Stomach smooth muscle (tissue), 2 donors: Measurements from ENCODE around the gene IL19.
"Not testable (repeated sequence)": the region's sequence is repeated elsewhere in the genome, so short reads cannot be mapped to it uniquely, and the experiment has no call there.

ENCODE experiments used
- H3K27ac ChIP-seq: one replicate; pipeline ENCODE4 v1.7.0; 2013; ENCODE audit warnings: mild to moderate bottlenecking, low read length, inconsistent platforms
- H3K27me3 ChIP-seq, 2 donors: one replicate each; pipeline ENCODE4 v1.7.0; 2013; ENCODE audit warnings: low read length in 2 of 2; ENCODE audit not compliant: insufficient read depth in 2 of 2, control insufficient read depth in 1 of 2
- H3K36me3 ChIP-seq, 2 donors: one replicate each; pipeline ENCODE4 v1.7.0; 2013; ENCODE audit warnings: low read length in 2 of 2; ENCODE audit not compliant: control insufficient read depth in 2 of 2, insufficient read depth in 2 of 2
- H3K4me1 ChIP-seq: one replicate; pipeline ENCODE4 v1.7.0; 2013; ENCODE audit warnings: low read length; ENCODE audit not compliant: control insufficient read depth, insufficient read depth
- H3K4me3 ChIP-seq, 2 donors: one replicate each; pipeline ENCODE4 v1.7.0; 2013; ENCODE audit warnings: low read length in 2 of 2
- H3K9ac ChIP-seq, 2 donors: one replicate each; pipeline ENCODE4 v1.7.0; 2013; ENCODE audit warnings: low read length in 2 of 2, mild to moderate bottlenecking in 1 of 2
- H3K9me3 ChIP-seq, 2 donors: one replicate each; pipeline ENCODE4 v1.7.0; 2013; ENCODE audit warnings: low read length in 2 of 2; ENCODE audit not compliant: control insufficient read depth in 2 of 2
- donor health status: healthy.
- donor health status: Pancreatic carcinoma.

Gene IL19

GRCh38 chr1:206776229-206776628 is 5.7 kb downstream of the IL19 start:
- Histone ChIP-seq H3K36me3 (no peaks in the 10 kb centered on the region), H3K9ac (no peak overlapping the region), H3K27me3 (peaks cover 0 to 5% of the 10 kb centered on the region in 2 donors), H3K4me1 (no peaks in the 10 kb centered on the region), H3K4me3 (no peak overlapping the region), H3K27ac (no peak overlapping the region), H3K9me3 (no peaks in the 10 kb centered on the region)

- Histone ChIP-seq H3K9me3 (no peaks in the 10 kb centered on the region), H3K27ac (no peak overlapping the region), H3K36me3 (no peaks in the 10 kb centered on the region), H3K9ac (no peak overlapping the region), H3K4me1 (no peaks in the 10 kb centered on the region), H3K4me3 (no peak overlapping the region), H3K27me3 (peaks cover 0 to 5% of the 10 kb centered on the region in 2 donors)
Observed at GRCh38 chr1:206778031-206778430, 7.5 kb downstream of the IL19 start.

GRCh38 chr1:206778911-206779310 is 8.3 kb downstream of the IL19 start:
- not testable (repeated sequence) for H3K4me1 ChIP-seq, H3K36me3 ChIP-seq, H3K9ac ChIP-seq, H3K4me3 ChIP-seq, H3K27me3 ChIP-seq, H3K27ac ChIP-seq, H3K9me3 ChIP-seq

GRCh38 chr1:206779638-206780037 is 9.1 kb downstream of the IL19 start:
- Histone ChIP-seq H3K36me3 (no peaks in the 10 kb centered on the region), H3K27me3 (peaks cover 0 to under 1% of the 10 kb centered on the region in 2 donors), H3K9me3 (no peaks in the 10 kb centered on the region), H3K9ac (no peak overlapping the region), H3K4me3 (no peak overlapping the region), H3K4me1 (no peaks in the 10 kb centered on the region), H3K27ac (no peak overlapping the region)

- Histone ChIP-seq H3K4me3 (no peak overlapping the region), H3K4me1 (no peaks in the 10 kb centered on the region), H3K27ac (no peak overlapping the region), H3K27me3 (no peaks in the 10 kb centered on the region), H3K9me3 (no peaks in the 10 kb centered on the region), H3K36me3 (no peaks in the 10 kb centered on the region), H3K9ac (no peak overlapping the region)
Observed at GRCh38 chr1:206782448-206782847, 11.9 kb downstream of the IL19 start.

GRCh38 chr1:206783506-206783905 is 12.9 kb downstream of the IL19 start:
- H3K4me3 ChIP-seq, result no peak overlapping the region
- no peak overlapping the region for H3K9ac ChIP-seq
- no peaks in the 10 kb centered on the region for H3K36me3 ChIP-seq
- no peaks in the 10 kb centered on the region for H3K9me3 ChIP-seq
- H3K27me3 ChIP-seq, result no peaks in the 10 kb centered on the region
- no peaks in the 10 kb centered on the region for H3K4me1 ChIP-seq
- no peak overlapping the region for H3K27ac ChIP-seq

GRCh38 chr1:206784471-206784903 is 13.9 kb downstream of the IL19 start:
- Histone ChIP-seq H3K9me3 (no peaks in the 10 kb centered on the region), H3K4me3 (no peak overlapping the region), H3K27me3 (no peaks in the 10 kb centered on the region), H3K27ac (no peak overlapping the region), H3K36me3 (no peaks in the 10 kb centered on the region), H3K4me1 (no peaks in the 10 kb centered on the region), H3K9ac (no peak overlapping the region)

- Histone ChIP-seq H3K27me3 (no peaks in the 10 kb centered on the region), H3K4me1 (no peaks in the 10 kb centered on the region), H3K27ac (no peak overlapping the region), H3K9me3 (no peaks in the 10 kb centered on the region), H3K4me3 (no peak overlapping the region), H3K9ac (no peak overlapping the region), H3K36me3 (no peaks in the 10 kb centered on the region)
Observed at GRCh38 chr1:206785182-206785765, 14.7 kb downstream of the IL19 start.

GRCh38 chr1:206786212-206786886 is 15.8 kb downstream of the IL19 start:
- Histone ChIP-seq H3K4me1 (no peaks in the 10 kb centered on the region), H3K9ac (no peak overlapping the region), H3K27ac (no peak overlapping the region), H3K9me3 (no peaks in the 10 kb centered on the region), H3K4me3 (no peak overlapping the region), H3K36me3 (no peaks in the 10 kb centered on the region), H3K27me3 (no peaks in the 10 kb centered on the region)

GRCh38 chr1:206787891-206788290 is 17.3 kb downstream of the IL19 start:
- H3K4me1 ChIP-seq, result no peaks in the 10 kb centered on the region
- H3K9me3 ChIP-seq, result no peaks in the 10 kb centered on the region
- H3K4me3 ChIP-seq, result no peak overlapping the region
- no peak overlapping the region for H3K9ac ChIP-seq
- H3K36me3 ChIP-seq, result no peaks in the 10 kb centered on the region
- no peaks in the 10 kb centered on the region for H3K27me3 ChIP-seq
- H3K27ac ChIP-seq, result no peak overlapping the region

GRCh38 chr1:206788487-206789050 is 18.0 kb downstream of the IL19 start:
- Histone ChIP-seq H3K9ac (no peak overlapping the region), H3K4me3 (no peak overlapping the region), H3K36me3 (no peaks in the 10 kb centered on the region), H3K27ac (no peak overlapping the region), H3K4me1 (no peaks in the 10 kb centered on the region), H3K27me3 (peaks cover 0 to 4% of the 10 kb centered on the region in 2 donors), H3K9me3 (no peaks in the 10 kb centered on the region)
